T-helper 17 cell (primary cell): ENCODE measurements around the gene APPL1. TPM values are rescaled to one million over a fixed set of nuclear protein-coding genes. Genes with fewer than 3 reads are reported as not detected.

Experiments used
- ATAC-seq: fragments of 150-1000 bp; cut with Tn5 transposase; 2 replicates; pipeline ENCODE4 v1.10.0; 2021; ENCODE audit warnings: mild to moderate bottlenecking, moderate library complexity
- DNase-seq, 3 donors: peaks; one replicate each; pipeline versions ENCODE4 v3.0.0 to v3.0.0-alpha.2; 2020 to 2021
- H3K9me3 ChIP-seq: one replicate; pipeline ENCODE4 v1.7.0; 2013; ENCODE audit warnings: low read length, mild to moderate bottlenecking; ENCODE audit not compliant: control insufficient read depth, poor library complexity, severe bottlenecking
- H3K27ac Mint-ChIP-seq: one replicate; pipeline ENCODE4 v1.8.0; 2022; ENCODE audit warnings: mild to moderate bottlenecking, moderate library complexity, mixed read lengths
- H3K27me3 Mint-ChIP-seq: one replicate; pipeline ENCODE4 v1.8.0; 2022; ENCODE audit warnings: mixed read lengths
- H3K36me3 Mint-ChIP-seq: one replicate; pipeline ENCODE4 v1.8.0; 2022; ENCODE audit warnings: low read depth, mixed read lengths
- H3K4me1 Mint-ChIP-seq: one replicate; pipeline ENCODE4 v1.8.0; 2022; ENCODE audit warnings: mild to moderate bottlenecking, mixed read lengths
- H3K4me3 Mint-ChIP-seq: one replicate; pipeline ENCODE4 v1.8.0; 2022; ENCODE audit warnings: mild to moderate bottlenecking, moderate library complexity, mixed read lengths
- total RNA-seq, 4 donors: library from RNA in 2 of 4; stranded (reverse) in 2 of 4; gene quantifications; one replicate each; pipeline ENCODE4 v1.2.3 and lab custom pipeline; 2022 to 2026

APPL1 gene
- total RNA-seq (10 to 100 TPM; 22.3 to 23.4 TPM), total RNA-seq (lab: John Stamatoyannopoulos, UW) (52.5 to 98.9 reads per million in 2 donors)

GRCh38 chr3:57227204-57227929, at the start of gene APPL1:
TSS of gene APPL1 (plus strand) at chr3:57227729. CDS start at chr3:57227884, 155 bp downstream.
- peak; percentile 80 to 83 (median 81) for DNase-seq
- Mint-ChIP-seq H3K4me3 (peak within 1 kb of the TSS; percentile 92), H3K36me3 (no peaks in the 10 kb centered on the region), H3K4me1 (peaks cover 14% of the 10 kb centered on the region), H3K27me3 (no peaks in the 10 kb centered on the region), H3K27ac (peak within 1 kb of the TSS; percentile 83)
- peak; percentile 94 for ATAC-seq
- no peaks in the 10 kb centered on the region for H3K9me3 ChIP-seq

- Mint-ChIP-seq H3K4me1 (no peaks in the 10 kb centered on the region), H3K27me3 (peaks cover 44% of the 10 kb centered on the region), H3K4me3 (no peak overlapping the region), H3K36me3 (peaks cover 2% of the 10 kb centered on the region), H3K27ac (no peak overlapping the region)
- DNase-seq (no peak), ATAC-seq (no peak)
- no peaks in the 10 kb centered on the region for H3K9me3 ChIP-seq
Observed at GRCh38 chr3:57179580-57180410, 47.7 kb upstream of the APPL1 start.

- H3K9me3 ChIP-seq = no peaks in the 10 kb centered on the region
- Mint-ChIP-seq H3K27me3 (peaks cover 32% of the 10 kb centered on the region), H3K4me3 (no peak overlapping the region), H3K36me3 (no peaks in the 10 kb centered on the region), H3K4me1 (no peaks in the 10 kb centered on the region), H3K27ac (no peak overlapping the region)
- DNase-seq = no peak
- ATAC-seq = no peak
Observed at GRCh38 chr3:57184526-57184925, 43.0 kb upstream of the APPL1 start.

- peaks cover 30% of the 10 kb centered on the region for H3K27me3 Mint-ChIP-seq
- ATAC-seq (no peak), DNase-seq (no peak)
- H3K9me3 ChIP-seq = no peaks in the 10 kb centered on the region
- no peaks in the 10 kb centered on the region for H3K4me1 Mint-ChIP-seq
- no peak overlapping the region for H3K4me3 Mint-ChIP-seq
- no peaks in the 10 kb centered on the region for H3K36me3 Mint-ChIP-seq
- no peak overlapping the region for H3K27ac Mint-ChIP-seq
Observed at GRCh38 chr3:57192028-57192427, 35.5 kb upstream of the APPL1 start.

- H3K27me3 Mint-ChIP-seq = peaks cover 39% of the 10 kb centered on the region
- no peak overlapping the region for H3K4me3 Mint-ChIP-seq
- H3K4me1 Mint-ChIP-seq = no peaks in the 10 kb centered on the region
- DNase-seq (no peak), ATAC-seq (no peak)
- no peaks in the 10 kb centered on the region for H3K9me3 ChIP-seq
- H3K36me3 Mint-ChIP-seq = no peaks in the 10 kb centered on the region
- H3K27ac Mint-ChIP-seq = no peak overlapping the region
Observed at GRCh38 chr3:57194641-57195040, 32.9 kb upstream of the APPL1 start.

- Mint-ChIP-seq H3K27ac (no peak within 1 kb of the TSS), H3K4me1 (no peaks in the 10 kb centered on the region)
- no peak for ATAC-seq
Observed at GRCh38 chr3:57199895-57200297, 27.6 kb upstream of the APPL1 start, which contains the start of gene HESX1. TSS of gene HESX1 (minus strand) at chr3:57199978. CDS start at chr3:57199918, 60 bp downstream.

GRCh38 chr3:57206423-57206822, 21.1 kb upstream of the APPL1 start:
- DNase-seq (no peak), ATAC-seq (no peak)
- H3K27ac Mint-ChIP-seq = no peak overlapping the region
- no peak overlapping the region for H3K4me3 Mint-ChIP-seq
- no peaks in the 10 kb centered on the region for H3K4me1 Mint-ChIP-seq
- H3K9me3 ChIP-seq = no peaks in the 10 kb centered on the region
- no peaks in the 10 kb centered on the region for H3K36me3 Mint-ChIP-seq
- H3K27me3 Mint-ChIP-seq = no peaks in the 10 kb centered on the region

More at GRCh38 chr3:57199895-57200297, 27.6 kb upstream of the APPL1 start, which contains the start of gene HESX1:
- H3K27me3 Mint-ChIP-seq = peaks cover 20% of the 10 kb centered on the region
- no peak for DNase-seq
- H3K4me3 Mint-ChIP-seq = no peak within 1 kb of the TSS
- H3K36me3 Mint-ChIP-seq = no peaks in the 10 kb centered on the region
- H3K9me3 ChIP-seq = no peaks in the 10 kb centered on the region

- DNase-seq = no peak
- Mint-ChIP-seq H3K27ac (no peak overlapping the region), H3K4me1 (peaks cover 2% of the 10 kb centered on the region), H3K4me3 (no peak overlapping the region), H3K36me3 (peaks cover 4% of the 10 kb centered on the region), H3K27me3 (no peaks in the 10 kb centered on the region)
- ATAC-seq = no peak
- H3K9me3 ChIP-seq = no peaks in the 10 kb centered on the region
Observed at GRCh38 chr3:57221883-57222282, 5.6 kb upstream of the APPL1 start.

GRCh38 chr3:57224856-57225255, 2.7 kb upstream of the APPL1 start:
- H3K27me3 Mint-ChIP-seq = no peaks in the 10 kb centered on the region

GRCh38 chr3:57226176-57226575, 1.4 kb upstream of the APPL1 start:
- Mint-ChIP-seq H3K4me1 (peaks cover 14% of the 10 kb centered on the region), H3K27ac (no peak overlapping the region), H3K27me3 (no peaks in the 10 kb centered on the region), H3K36me3 (no peaks in the 10 kb centered on the region), H3K4me3 (no peak overlapping the region)
- no peaks in the 10 kb centered on the region for H3K9me3 ChIP-seq
- DNase-seq (no peak), ATAC-seq (no peak)

More at GRCh38 chr3:57224856-57225255, 2.7 kb upstream of the APPL1 start:
- no peaks in the 10 kb centered on the region for H3K9me3 ChIP-seq
- Mint-ChIP-seq H3K4me3 (no peak overlapping the region), H3K4me1 (peaks cover 14% of the 10 kb centered on the region), H3K27ac (no peak overlapping the region), H3K36me3 (peaks cover under 1% of the 10 kb centered on the region)
- ATAC-seq (no peak), DNase-seq (no peak)

- peak; percentile 58 for ATAC-seq
- DNase-seq = peak; percentile 15 to 17 (median 16)
- H3K27me3 Mint-ChIP-seq = no peaks in the 10 kb centered on the region
- H3K4me3 Mint-ChIP-seq = peak overlapping the region; percentile 92
- H3K9me3 ChIP-seq = no peaks in the 10 kb centered on the region
- no peaks in the 10 kb centered on the region for H3K36me3 Mint-ChIP-seq
- H3K4me1 Mint-ChIP-seq = peaks cover 16% of the 10 kb centered on the region
- peak overlapping the region; percentile 83 for H3K27ac Mint-ChIP-seq
Observed at GRCh38 chr3:57227930-57228751, 612 bp downstream of the APPL1 start.

GRCh38 chr3:57230006-57230405, 2.5 kb downstream of the APPL1 start:
- Mint-ChIP-seq H3K4me3 (peak overlapping the region; percentile 50), H3K27ac (no peak overlapping the region), H3K36me3 (no peaks in the 10 kb centered on the region), H3K27me3 (no peaks in the 10 kb centered on the region), H3K4me1 (peaks cover 18% of the 10 kb centered on the region)
- no peak for DNase-seq
- ATAC-seq = no peak
- no peaks in the 10 kb centered on the region for H3K9me3 ChIP-seq

- Mint-ChIP-seq H3K4me1 (peaks cover 11% of the 10 kb centered on the region), H3K4me3 (no peak overlapping the region), H3K36me3 (no peaks in the 10 kb centered on the region), H3K27ac (peak overlapping the region; percentile 34), H3K27me3 (no peaks in the 10 kb centered on the region)
- H3K9me3 ChIP-seq = no peaks in the 10 kb centered on the region
- ATAC-seq (no peak), DNase-seq (no peak)
Observed at GRCh38 chr3:57233799-57234198, 6.3 kb downstream of the APPL1 start.
